CD4-positive, alpha-beta T cell treated with Interleukin-21 for 1 hour (primary cell): ENCODE data around the gene ZNF862.

Source experiments
- DNase-seq: peaks from one replicate; pipeline ENCODE4 v3.0.0-alpha.2; 2020

The ZNF862 gene

GRCh38 chr7:149846436-149847046, 8.4 kb downstream of the ZNF862 start:
- DNase-seq, result no peak

GRCh38 chr7:149849174-149849573, 11.0 kb downstream of the ZNF862 start:
- DNase-seq, result no peak

- no peak for DNase-seq
Measured at GRCh38 chr7:149850007-149850594, 11.9 kb downstream of the ZNF862 start.

GRCh38 chr7:149850716-149851115, 12.5 kb downstream of the ZNF862 start:
- no peak for DNase-seq

GRCh38 chr7:149851449-149851848, 13.3 kb downstream of the ZNF862 start:
- DNase-seq, result no peak

- no peak for DNase-seq
Measured at GRCh38 chr7:149853157-149853556, 15.0 kb downstream of the ZNF862 start.

- DNase-seq, result peak; percentile 37
Measured at GRCh38 chr7:149854611-149855360, 16.6 kb downstream of the ZNF862 start.

GRCh38 chr7:149855361-149856305, 17.5 kb downstream of the ZNF862 start:
- no peak for DNase-seq

GRCh38 chr7:149856583-149856982, 18.4 kb downstream of the ZNF862 start:
- DNase-seq, result peak; percentile 40

GRCh38 chr7:149859369-149859768, 21.2 kb downstream of the ZNF862 start:
- DNase-seq, result no peak

GRCh38 chr7:149859876-149860275, 21.7 kb downstream of the ZNF862 start:
- DNase-seq, result no peak

- no peak for DNase-seq
Measured at GRCh38 chr7:149860821-149861727, 22.9 kb downstream of the ZNF862 start.

- DNase-seq, result no peak
Measured at GRCh38 chr7:149861728-149862045, 23.5 kb downstream of the ZNF862 start.

GRCh38 chr7:149862156-149862555, 24.0 kb downstream of the ZNF862 start:
- DNase-seq, result no peak

- DNase-seq, result no peak
Measured at GRCh38 chr7:149863500-149863899, 25.3 kb downstream of the ZNF862 start.

- no peak for DNase-seq
Measured at GRCh38 chr7:149864023-149864422, 25.8 kb downstream of the ZNF862 start.

- no peak for DNase-seq
Measured at GRCh38 chr7:149864751-149865150, 26.6 kb downstream of the ZNF862 start.

- DNase-seq, result peak; percentile 64
Measured at GRCh38 chr7:149865437-149865836, 27.3 kb downstream of the ZNF862 start.

GRCh38 chr7:149866139-149866778, 28.1 kb downstream of the ZNF862 start:
- no peak for DNase-seq

GRCh38 chr7:149866779-149867447, 28.7 kb downstream of the ZNF862 start:
- DNase-seq, result no peak
